Renal cortex interstitium (tissue), 11 donors: ENCODE measurements around the gene WDR72. TPM values are rescaled to one million over a fixed set of nuclear protein-coding genes. Genes with fewer than 3 reads are reported as not detected.
A peak's percentile ranks its signal among the peaks of the same experiment; 100 is the strongest.

ENCODE experiments used
- DNase-seq, 11 donors: peaks; one replicate each; pipeline ENCODE4 v3.0.0-alpha.2; 2013; ENCODE audit warnings: low read depth in 9 of 11, low spot score in 4 of 11; ENCODE audit errors: extremely low read depth in 1 of 11
- polyA plus RNA-seq, 3 donors: library from polyadenylated mRNA; unstranded; fragments of 120-200 nt; gene quantifications; one replicate each; pipeline ENCODE4 v1.2.1, GENCODE V29; 2013; ENCODE audit not compliant: insufficient read length in 3 of 3

Gene WDR72
- polyA plus RNA-seq, 3 donors = 59.2 to 77.2 (median 77.1) TPM

GRCh38 chr15:53634517-53635106, 124.9 kb downstream of the WDR72 start:
- no peak for DNase-seq

GRCh38 chr15:53627279-53627678, 132.2 kb downstream of the WDR72 start:
- no peak for DNase-seq

GRCh38 chr15:53625962-53626845, 133.3 kb downstream of the WDR72 start:
- DNase-seq = no peak

- DNase-seq = no peak
These were observed 134.2 kb downstream of the WDR72 start for GRCh38 chr15:53625260-53625659.

- no peak for DNase-seq
These were observed 141.0 kb downstream of the WDR72 start for GRCh38 chr15:53618461-53618860.

GRCh38 chr15:53611145-53611920, 148.1 kb downstream of the WDR72 start:
- no peak for DNase-seq

GRCh38 chr15:53591041-53591440, 168.4 kb downstream of the WDR72 start:
- DNase-seq = no peak

GRCh38 chr15:53590380-53590779, 169.1 kb downstream of the WDR72 start:
- no peak for DNase-seq

- DNase-seq = no peak
These were observed 169.9 kb downstream of the WDR72 start for GRCh38 chr15:53589520-53590057.

- no peak for DNase-seq
These were observed 170.7 kb downstream of the WDR72 start for GRCh38 chr15:53588773-53589172.

GRCh38 chr15:53586799-53587198, 172.7 kb downstream of the WDR72 start:
- DNase-seq = peak in 1 of 11 donors; percentile 6

GRCh38 chr15:53581513-53581912, 177.9 kb downstream of the WDR72 start:
- no peak for DNase-seq

GRCh38 chr15:53580366-53580765, 179.1 kb downstream of the WDR72 start:
- peak in 1 of 11 donors; percentile 30 for DNase-seq

- no peak for DNase-seq
These were observed 182.6 kb downstream of the WDR72 start for GRCh38 chr15:53576841-53577240.

- no peak for DNase-seq
These were observed 186.4 kb downstream of the WDR72 start for GRCh38 chr15:53573091-53573490.

GRCh38 chr15:53569751-53570480, 189.5 kb downstream of the WDR72 start:
- DNase-seq = no peak

GRCh38 chr15:53566912-53567311, 192.6 kb downstream of the WDR72 start:
- no peak for DNase-seq

- no peak for DNase-seq
These were observed 193.7 kb downstream of the WDR72 start for GRCh38 chr15:53565721-53566120.

- no peak for DNase-seq
These were observed 194.8 kb downstream of the WDR72 start for GRCh38 chr15:53564647-53565046.
